Panc1 (cell line): ENCODE results near the gene ASCC1. TPM values are rescaled to one million over a fixed set of nuclear protein-coding genes. Genes with fewer than 3 reads are reported as not detected.
A peak's percentile ranks its signal among the peaks of the same experiment; 100 is the strongest.

Experiments
- ATAC-seq: fragments of 200-7000 bp; cut with Tn5 transposase; 2 replicates; pipeline ENCODE4 v1.9.1; 2020; ENCODE audit warnings: mild to moderate bottlenecking, moderate library complexity
- BruUV-seq: library from RNA; stranded (reverse); fragments of 400-500 nt; replicated peaks from 2 replicates; lab custom pipeline; 2021; lab: Mats Ljungman, UMichigan
- CTCF ChIA-PET: fragments of 300-600 bp; sonication (Branson Sonifier 250); formaldehyde crosslinking; loops from one replicate; lab custom pipeline; 2022; ENCODE audit warnings: antibody characterized with exemption; lab: Charles Lee
- POLR2A ChIA-PET: fragments of 300-600 bp; sonication (Branson Sonifier 250); formaldehyde crosslinking; loops from one replicate; lab custom pipeline; 2022; ENCODE audit warnings: antibody characterized with exemption; lab: Charles Lee
- DNase-seq: peaks from one replicate; pipeline ENCODE4 v3.0.0-alpha.2; 2010; ENCODE audit warnings: low read depth, low spot score
- H3K27ac ChIP-seq: 2 replicates; pipeline ENCODE4 v1.5.1; 2011; ENCODE audit warnings: mild to moderate bottlenecking, low read length, inconsistent platforms
- H3K27me3 ChIP-seq: fragments of 200-500 bp; sonication (Bioruptor generic); 2 replicates; pipeline ENCODE4 v1.6.0; 2014; ENCODE audit warnings: low read length, inconsistent platforms; ENCODE audit not compliant: control insufficient read depth, insufficient read depth
- H3K36me3 ChIP-seq: fragments of 200-500 bp; sonication (Bioruptor generic); 2 replicates; pipeline ENCODE4 v1.5.1; 2014; ENCODE audit warnings: inconsistent platforms, mild to moderate bottlenecking, low read length, moderate library complexity; ENCODE audit not compliant: control insufficient read depth, insufficient read depth
- H3K4me1 ChIP-seq: 2 replicates; pipeline ENCODE4 v1.5.1; 2011; ENCODE audit warnings: inconsistent platforms, mild to moderate bottlenecking, low read length, moderate library complexity; ENCODE audit not compliant: control insufficient read depth, insufficient read depth
- H3K4me3 ChIP-seq, 2 experiments: 2 replicates each; pipeline ENCODE4 v1.5.1; 2011 to 2012; ENCODE audit warnings: low read depth in 2 of 2, low read length in 2 of 2, mild to moderate bottlenecking in 2 of 2, inconsistent platforms in 1 of 2, moderate library complexity in 1 of 2
- H3K9me3 ChIP-seq: fragments of 200-500 bp; sonication (Bioruptor generic); 2 replicates; pipeline ENCODE4 v1.5.1; 2014; ENCODE audit warnings: low read depth, mild to moderate bottlenecking, inconsistent platforms, low read length, moderate library complexity; ENCODE audit not compliant: control insufficient read depth, insufficient read depth
- POLR2AphosphoS5 ChIP-seq: IDR thresholded peaks from 2 replicates; pipeline ENCODE4 v1.6.1; 2012; ENCODE audit warnings: mild to moderate bottlenecking, low read depth, low read length, moderate library complexity
- SIN3A ChIP-seq: IDR thresholded peaks from 2 replicates; pipeline ENCODE4 v1.6.1; 2012; ENCODE audit warnings: low read depth, mild to moderate bottlenecking, low read length, moderate library complexity, borderline replicate concordance; ENCODE audit not compliant: insufficient read depth
- TCF7L2 ChIP-seq: IDR thresholded peaks from 2 replicates; pipeline ENCODE4 v1.6.1; 2011; ENCODE audit warnings: mild to moderate bottlenecking, low read depth, low read length, inconsistent platforms
- in situ Hi-C: cut with HindIII; loops from 2 replicates; pipeline ENCODE4 v1.10.0; 2016; ENCODE audit warnings: low sequenced_read_pairs, low pct_unique_long_range_greater_than_20kb
- intact Hi-C: fragments of 100-400 bp; cut with micrococcal nuclease; formaldehyde crosslinking; loops from one replicate; pipeline ENCODE4 v1.10.0; 2022; ENCODE audit not compliant: unreplicated experiment
- total RNA-seq: library from RNA; stranded (reverse); gene quantifications from one replicate; pipeline ENCODE4 v1.2.1, GENCODE V29; 2021; ENCODE audit not compliant: unreplicated experiment
- TF ChIP-seq, protein P1 (sequence below): fragments of 450-650 bp; IDR thresholded peaks from 2 replicates; pipeline ENCODE4 v1.5.1; 2017; ENCODE audit warnings: mild to moderate bottlenecking
- TF ChIP-seq, protein P2 (sequence below), 2 experiments: IDR thresholded peaks; 2 replicates each; pipeline ENCODE4 v1.6.1; 2011 to 2012; ENCODE audit warnings: low read depth in 2 of 2, control low read depth in 1 of 2, low read length in 1 of 2, mild to moderate bottlenecking in 1 of 2, moderate library complexity in 1 of 2; ENCODE audit not compliant: insufficient read depth in 1 of 2

ASCC1 gene
- total RNA-seq, 1 experiment from 2014 or later: 114 TPM

DNA sequence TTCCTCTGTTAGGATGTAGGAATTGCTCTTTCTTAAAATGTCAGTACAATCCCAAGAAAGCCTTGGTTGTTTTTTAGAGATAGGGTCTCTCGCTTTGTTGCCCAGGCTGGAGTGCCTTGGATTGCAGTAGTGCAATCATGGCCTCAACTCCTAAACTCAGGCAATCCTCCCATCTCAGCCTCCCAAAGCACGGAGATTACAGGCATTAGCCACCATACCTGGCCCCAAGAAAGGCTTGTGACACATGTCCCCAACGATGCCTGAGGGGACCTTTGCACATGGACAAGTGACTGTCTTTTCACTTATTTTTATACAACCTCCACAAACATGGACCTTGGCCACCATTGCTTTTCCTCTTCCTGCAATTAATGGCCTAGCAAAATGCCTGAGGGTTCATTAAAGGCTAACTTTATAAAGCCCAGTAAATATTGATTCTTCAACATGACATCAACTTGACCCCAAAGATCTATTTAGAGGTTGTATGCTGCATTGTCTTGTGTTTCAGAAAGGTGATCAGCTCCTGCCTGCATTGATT lies 117.7 kb downstream of the ASCC1 start:
- Histone ChIP-seq H3K36me3 (peaks cover 4% of the 10 kb centered on the region; the same call in 1 of the 2 replicates), H3K9me3 (no peaks in the 10 kb centered on the region), H3K27ac (peak overlapping the region; percentile 79), H3K4me3 (no peak overlapping the region), H3K4me1 (peaks cover 40% of the 10 kb centered on the region), H3K27me3 (no peaks in the 10 kb centered on the region)
- TF ChIP-seq, protein P1, sequence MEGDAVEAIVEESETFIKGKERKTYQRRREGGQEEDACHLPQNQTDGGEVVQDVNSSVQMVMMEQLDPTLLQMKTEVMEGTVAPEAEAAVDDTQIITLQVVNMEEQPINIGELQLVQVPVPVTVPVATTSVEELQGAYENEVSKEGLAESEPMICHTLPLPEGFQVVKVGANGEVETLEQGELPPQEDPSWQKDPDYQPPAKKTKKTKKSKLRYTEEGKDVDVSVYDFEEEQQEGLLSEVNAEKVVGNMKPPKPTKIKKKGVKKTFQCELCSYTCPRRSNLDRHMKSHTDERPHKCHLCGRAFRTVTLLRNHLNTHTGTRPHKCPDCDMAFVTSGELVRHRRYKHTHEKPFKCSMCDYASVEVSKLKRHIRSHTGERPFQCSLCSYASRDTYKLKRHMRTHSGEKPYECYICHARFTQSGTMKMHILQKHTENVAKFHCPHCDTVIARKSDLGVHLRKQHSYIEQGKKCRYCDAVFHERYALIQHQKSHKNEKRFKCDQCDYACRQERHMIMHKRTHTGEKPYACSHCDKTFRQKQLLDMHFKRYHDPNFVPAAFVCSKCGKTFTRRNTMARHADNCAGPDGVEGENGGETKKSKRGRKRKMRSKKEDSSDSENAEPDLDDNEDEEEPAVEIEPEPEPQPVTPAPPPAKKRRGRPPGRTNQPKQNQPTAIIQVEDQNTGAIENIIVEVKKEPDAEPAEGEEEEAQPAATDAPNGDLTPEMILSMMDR: no peak
- TF ChIP-seq SIN3A: no peak
- TF ChIP-seq, protein P2, sequence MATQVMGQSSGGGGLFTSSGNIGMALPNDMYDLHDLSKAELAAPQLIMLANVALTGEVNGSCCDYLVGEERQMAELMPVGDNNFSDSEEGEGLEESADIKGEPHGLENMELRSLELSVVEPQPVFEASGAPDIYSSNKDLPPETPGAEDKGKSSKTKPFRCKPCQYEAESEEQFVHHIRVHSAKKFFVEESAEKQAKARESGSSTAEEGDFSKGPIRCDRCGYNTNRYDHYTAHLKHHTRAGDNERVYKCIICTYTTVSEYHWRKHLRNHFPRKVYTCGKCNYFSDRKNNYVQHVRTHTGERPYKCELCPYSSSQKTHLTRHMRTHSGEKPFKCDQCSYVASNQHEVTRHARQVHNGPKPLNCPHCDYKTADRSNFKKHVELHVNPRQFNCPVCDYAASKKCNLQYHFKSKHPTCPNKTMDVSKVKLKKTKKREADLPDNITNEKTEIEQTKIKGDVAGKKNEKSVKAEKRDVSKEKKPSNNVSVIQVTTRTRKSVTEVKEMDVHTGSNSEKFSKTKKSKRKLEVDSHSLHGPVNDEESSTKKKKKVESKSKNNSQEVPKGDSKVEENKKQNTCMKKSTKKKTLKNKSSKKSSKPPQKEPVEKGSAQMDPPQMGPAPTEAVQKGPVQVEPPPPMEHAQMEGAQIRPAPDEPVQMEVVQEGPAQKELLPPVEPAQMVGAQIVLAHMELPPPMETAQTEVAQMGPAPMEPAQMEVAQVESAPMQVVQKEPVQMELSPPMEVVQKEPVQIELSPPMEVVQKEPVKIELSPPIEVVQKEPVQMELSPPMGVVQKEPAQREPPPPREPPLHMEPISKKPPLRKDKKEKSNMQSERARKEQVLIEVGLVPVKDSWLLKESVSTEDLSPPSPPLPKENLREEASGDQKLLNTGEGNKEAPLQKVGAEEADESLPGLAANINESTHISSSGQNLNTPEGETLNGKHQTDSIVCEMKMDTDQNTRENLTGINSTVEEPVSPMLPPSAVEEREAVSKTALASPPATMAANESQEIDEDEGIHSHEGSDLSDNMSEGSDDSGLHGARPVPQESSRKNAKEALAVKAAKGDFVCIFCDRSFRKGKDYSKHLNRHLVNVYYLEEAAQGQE (IDR thresholded peaks at IDR 0.05; ENCODE audit: insufficient read depth in 1 of 2, low read depth in 2 of 2, low read length in 1 of 2): no peak
- TF ChIP-seq POLR2AphosphoS5: no peak
- TF ChIP-seq TCF7L2: no peak
- CTCF ChIA-PET: no interaction called here
- in situ Hi-C loops: no loop called here
- POLR2A ChIA-PET: interaction anchor here (0.5 kb wide), 1 partner anchor 44 kb away, joined by 3 read pairs; no protein-coding TSS in a partner anchor
- BruUV-seq: no TSS peak
- intact Hi-C loops: no loop called here
- ATAC-seq (peak; percentile 27), DNase-seq (no peak)

DNA sequence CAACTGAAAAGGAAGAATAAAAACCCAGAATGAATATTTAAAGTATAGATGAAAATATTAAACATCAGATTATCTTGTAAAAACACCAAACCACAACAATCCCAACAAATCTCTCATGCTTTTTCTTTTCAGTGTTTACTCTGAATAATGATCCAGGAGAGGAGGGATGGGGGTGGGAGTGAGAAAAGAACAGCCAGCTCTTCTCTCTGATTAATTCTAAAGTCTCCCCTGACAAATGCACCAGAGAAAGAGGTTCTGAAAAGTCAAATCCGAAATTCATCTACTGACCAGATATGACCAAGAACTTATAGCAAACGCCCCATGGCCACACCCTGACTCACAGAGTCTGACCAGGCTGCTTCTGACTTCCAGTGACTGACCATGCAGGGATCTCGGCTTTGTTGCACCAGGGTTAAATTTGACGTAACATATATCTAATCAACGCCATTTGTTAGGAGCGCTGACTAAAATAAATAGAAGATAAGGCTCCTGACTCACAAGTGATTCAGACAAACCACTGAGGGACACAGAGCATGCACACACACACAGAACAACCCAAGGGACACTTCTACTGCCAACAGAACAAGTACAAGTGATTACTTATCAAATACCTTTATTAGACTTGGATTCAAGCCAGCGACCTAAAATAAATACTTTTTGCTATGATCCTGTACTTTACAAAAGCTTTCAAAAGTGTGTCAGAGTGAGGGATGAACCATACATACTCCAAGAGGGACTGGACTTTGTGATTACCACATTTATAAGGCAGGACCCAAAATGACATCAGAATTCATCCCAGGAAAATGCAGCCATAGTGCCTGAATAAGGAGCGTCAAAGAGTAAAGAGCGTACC lies 118.4 kb downstream of the ASCC1 start:
- H3K36me3 ChIP-seq: peaks cover 4% of the 10 kb centered on the region; the same call in 1 of the 2 replicates
- in situ Hi-C loops (no loop called here), intact Hi-C loops (no loop called here)
- peaks cover 40% of the 10 kb centered on the region for H3K4me1 ChIP-seq
- H3K9me3 ChIP-seq: no peaks in the 10 kb centered on the region
- H3K27me3 ChIP-seq: no peaks in the 10 kb centered on the region
- BruUV-seq: no TSS peak
- DNase-seq: peak; percentile 94
- POLR2A ChIA-PET: no interaction called here
- CTCF ChIA-PET: interaction anchor here (0.5 kb wide), 1 partner anchor 124 kb away, joined by 3 read pairs; no protein-coding TSS in a partner anchor
- H3K4me3 ChIP-seq: no peak overlapping the region
- H3K27ac ChIP-seq: peak overlapping the region; percentile 79
- TF ChIP-seq, protein P2 (IDR thresholded peaks at IDR 0.05; ENCODE audit: insufficient read depth in 1 of 2, low read depth in 2 of 2, low read length in 1 of 2): no peak
- 0 out of 2 replicates have a peak, but pooled peaks have one; percentile 36 for TF ChIP-seq SIN3A
- TF ChIP-seq TCF7L2: peak; percentile 60; the same call in 1 of the 2 replicates
- TF ChIP-seq POLR2AphosphoS5: peak; percentile 87
- peak; percentile 93 for ATAC-seq
